Measurements from ENCODE around the gene DLGAP5.
A peak's percentile ranks its signal among the peaks of the same experiment; 100 is the strongest.

The DLGAP5 gene

GRCh38 chr14:55139696-55140509 lies 51.5 kb downstream of the DLGAP5 start:
- DNase-seq (ENCODE audit: low read depth): no peak
- no peak for TF ChIP-seq CTCF (conservative IDR thresholded peaks at IDR 0.05; ENCODE audit: control insufficient read depth, insufficient read depth, low read depth, low read length)
- no peak overlapping the region for H3K4me3 ChIP-seq (ENCODE audit: control insufficient read depth, low read depth, low read length)

DNA sequence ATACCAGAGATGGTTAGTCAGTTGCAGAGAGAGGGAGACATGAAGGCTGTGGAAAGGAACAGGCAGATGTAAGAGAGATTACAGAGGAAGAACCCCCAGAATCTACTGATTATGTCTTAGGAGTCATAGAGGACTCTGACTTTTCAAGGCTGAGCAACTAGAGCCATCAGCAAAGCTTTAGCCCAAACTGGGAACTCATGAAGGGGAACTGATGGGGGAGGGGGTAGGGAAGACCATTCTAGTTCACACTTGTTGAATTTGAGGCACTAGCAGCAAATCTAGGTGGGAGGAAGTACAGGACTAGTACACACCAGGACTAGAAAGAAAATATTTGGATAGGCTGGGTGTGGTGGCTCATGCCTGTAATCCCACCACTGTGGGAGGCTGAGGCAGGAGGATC lies 52.2 kb downstream of the DLGAP5 start:
- TF ChIP-seq CTCF (conservative IDR thresholded peaks at IDR 0.05; ENCODE audit: control insufficient read depth, insufficient read depth, low read depth, low read length): no peak
- H3K4me3 ChIP-seq (ENCODE audit: control insufficient read depth, low read depth, low read length): no peak overlapping the region
- no peak for DNase-seq (ENCODE audit: low read depth)

- H3K4me3 ChIP-seq (ENCODE audit: control insufficient read depth, low read depth, low read length): no peak overlapping the region
- peak; percentile 38 for TF ChIP-seq CTCF (conservative IDR thresholded peaks at IDR 0.05; ENCODE audit: control insufficient read depth, insufficient read depth, low read depth, low read length)
- no peak for DNase-seq (ENCODE audit: low read depth)
These were observed 53.3 kb downstream of the DLGAP5 start for GRCh38 chr14:55138091-55138490.

DNA sequence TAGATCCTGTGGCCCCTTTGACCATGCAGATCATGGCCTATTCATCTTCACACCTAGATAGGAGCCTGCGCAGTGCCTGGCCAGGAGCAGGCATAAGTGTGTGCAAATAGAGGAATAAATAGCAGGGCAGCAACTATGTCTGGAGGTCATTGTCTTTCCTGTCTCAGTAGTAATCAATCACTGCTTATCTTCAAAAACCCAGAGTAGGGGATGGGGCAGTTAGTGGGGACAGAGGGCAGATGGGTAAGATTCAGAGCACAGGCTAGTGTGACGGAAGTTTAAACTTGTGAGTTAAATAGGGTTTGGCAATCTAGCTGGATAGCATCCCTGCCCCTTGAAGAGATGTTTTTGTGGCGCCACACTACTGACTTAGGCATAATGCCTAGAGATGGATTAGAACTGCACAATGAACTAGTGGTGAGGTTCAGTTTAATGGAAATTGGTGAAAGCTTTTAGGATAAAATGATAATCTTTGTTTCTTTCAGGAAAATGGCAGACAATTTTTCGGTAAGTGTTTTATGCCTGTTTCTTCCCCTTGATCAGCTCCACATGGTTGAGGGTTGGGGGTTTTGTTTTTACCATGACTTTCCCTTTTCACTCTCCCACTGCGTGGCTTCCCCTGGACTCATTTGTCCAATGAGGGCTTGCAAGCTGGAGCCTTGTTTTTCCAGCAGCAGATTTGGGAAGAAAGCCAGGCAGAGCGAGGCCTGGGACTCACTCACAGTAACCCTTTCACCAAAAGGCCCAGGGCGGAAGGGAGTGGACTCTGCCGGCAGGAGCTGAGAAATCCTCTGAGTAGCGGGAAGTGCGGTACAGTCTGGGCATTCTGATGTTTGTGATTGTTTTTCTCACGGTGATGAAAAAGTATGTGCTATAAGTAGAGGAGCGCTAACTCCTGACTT lies 54.2 kb downstream of the DLGAP5 start:
- no peak overlapping the region for H3K4me3 ChIP-seq (ENCODE audit: control insufficient read depth, low read depth, low read length)
- peak; percentile 90 for DNase-seq (ENCODE audit: low read depth)
- peak; percentile 28 for TF ChIP-seq CTCF (conservative IDR thresholded peaks at IDR 0.05; ENCODE audit: control insufficient read depth, insufficient read depth, low read depth, low read length)

DNA sequence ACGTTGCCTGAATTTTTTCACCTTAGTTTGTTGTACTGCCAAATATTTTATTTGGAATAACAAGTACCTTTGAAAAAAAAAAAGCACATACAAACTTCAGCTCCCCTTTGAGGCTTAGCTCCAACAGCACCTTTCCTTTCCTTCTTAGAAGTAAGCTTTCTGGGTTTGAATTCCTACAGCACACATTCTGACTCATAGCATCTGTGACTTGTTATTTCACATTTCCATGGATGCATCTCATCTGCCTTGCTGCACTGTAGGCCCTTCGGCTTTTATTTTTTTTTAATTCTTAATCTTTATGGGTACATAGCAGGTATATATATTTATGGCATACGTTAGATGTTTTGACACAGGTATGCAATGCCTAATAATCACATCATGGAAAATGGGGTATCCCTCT lies 55.1 kb downstream of the DLGAP5 start:
- peak; percentile 81 for DNase-seq (ENCODE audit: low read depth)
- H3K4me3 ChIP-seq (ENCODE audit: control insufficient read depth, low read depth, low read length): no peak overlapping the region
- TF ChIP-seq CTCF (conservative IDR thresholded peaks at IDR 0.05; ENCODE audit: control insufficient read depth, insufficient read depth, low read depth, low read length): no peak

DNA sequence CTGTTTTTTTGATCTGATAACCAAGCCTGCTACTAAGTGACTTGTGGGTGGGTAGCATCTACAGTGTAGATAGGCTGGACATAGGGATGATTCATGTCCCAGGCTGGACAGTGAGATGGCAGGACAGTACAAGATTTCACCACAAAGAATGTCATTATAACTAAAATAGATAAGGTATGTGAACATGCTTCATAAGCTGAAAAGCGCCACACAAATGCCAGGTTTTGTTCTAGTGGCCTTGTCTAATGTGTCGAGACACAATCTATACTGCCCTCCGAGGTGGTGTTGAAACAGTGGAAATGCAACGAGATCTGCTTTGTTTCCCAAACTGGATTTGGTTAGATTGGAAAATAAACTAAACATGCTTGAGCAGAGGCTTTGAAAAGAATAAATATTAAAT lies 58.0 kb downstream of the DLGAP5 start:
- H3K4me3 ChIP-seq (ENCODE audit: control insufficient read depth, low read depth, low read length): no peak overlapping the region
- peak; percentile 55 for TF ChIP-seq CTCF (conservative IDR thresholded peaks at IDR 0.05; ENCODE audit: control insufficient read depth, insufficient read depth, low read depth, low read length)
- peak; percentile 74 for DNase-seq (ENCODE audit: low read depth)
